A673 (cell line): ENCODE results near the gene LRRC8B. TPM values are rescaled to one million over a fixed set of nuclear protein-coding genes. Genes with fewer than 3 reads are reported as not detected.

Source experiments
- BruUV-seq: library from RNA; stranded (reverse); fragments of 400-500 nt; replicated peaks from 2 replicates; lab custom pipeline; 2021; lab: Mats Ljungman, UMichigan
- CTCF ChIA-PET: fragments of 300-600 bp; sonication (Branson Sonifier 250); formaldehyde crosslinking; loops from one replicate; lab custom pipeline; 2022; ENCODE audit warnings: antibody characterized with exemption; lab: Charles Lee
- POLR2A ChIA-PET: fragments of 300-600 bp; sonication (Branson Sonifier 250); formaldehyde crosslinking; loops from one replicate; lab custom pipeline; 2022; ENCODE audit warnings: antibody characterized with exemption; ENCODE audit not compliant: low non-redundant PET; lab: Charles Lee
- DNase-seq: peaks from one replicate; pipeline ENCODE4 v3.0.0-alpha.2; 2015; ENCODE audit warnings: low spot score
- H3K27ac ChIP-seq: fragments of 200-600 bp; sonication (generic); 2 replicates; pipeline ENCODE4 v1.5.1; 2016; ENCODE audit warnings: mixed run types, low read depth, mild to moderate bottlenecking, mixed read lengths, antibody characterized with exemption, low read length; ENCODE audit not compliant: poor library complexity, severe bottlenecking
- H3K27me3 ChIP-seq: fragments of 200-600 bp; sonication (generic); replicated peaks from 2 replicates; pipeline ENCODE4 v1.6.1; 2017; ENCODE audit warnings: mixed run types, low read depth, mild to moderate bottlenecking, mixed read lengths, antibody characterized with exemption, low read length; ENCODE audit not compliant: insufficient read depth, poor library complexity
- H3K36me3 ChIP-seq: fragments of 200-600 bp; sonication (generic); 2 replicates; pipeline ENCODE4 v1.6.1; 2016; ENCODE audit warnings: mixed run types, mild to moderate bottlenecking, mixed read lengths, antibody characterized with exemption, low read length; ENCODE audit not compliant: insufficient read depth, poor library complexity, severe bottlenecking
- H3K4me1 ChIP-seq: fragments of 200-600 bp; sonication (generic); 2 replicates; pipeline ENCODE4 v1.6.1; 2017; ENCODE audit warnings: mixed run types, mild to moderate bottlenecking, mixed read lengths, antibody characterized with exemption, low read length; ENCODE audit not compliant: insufficient read depth, poor library complexity, severe bottlenecking
- H3K4me3 ChIP-seq: fragments of 200-600 bp; sonication (generic); 2 replicates; pipeline ENCODE4 v1.5.1; 2016; ENCODE audit warnings: low read depth, mixed run types, mild to moderate bottlenecking, mixed read lengths, low read length; ENCODE audit not compliant: poor library complexity, severe bottlenecking
- H3K9me3 ChIP-seq: fragments of 200-600 bp; sonication (generic); 2 replicates; pipeline ENCODE4 v1.6.1; 2016; ENCODE audit warnings: mixed run types, low read depth, mild to moderate bottlenecking, mixed read lengths, antibody characterized with exemption, low read length; ENCODE audit not compliant: poor library complexity, severe bottlenecking
- CTCF ChIP-seq: fragments of 300-800, 200-600 bp; sonication (generic); conservative IDR thresholded peaks from 2 replicates; pipeline ENCODE4 v1.5.1; 2017; ENCODE audit warnings: low read depth, mild to moderate bottlenecking, antibody characterized with exemption, low read length, moderate library complexity, mixed read lengths
- EZH2 ChIP-seq: fragments of 200-600 bp; sonication (generic); IDR thresholded peaks from 2 replicates; pipeline ENCODE4 v1.6.1; 2017; ENCODE audit warnings: borderline replicate concordance, low read depth, mild to moderate bottlenecking, mixed read lengths, antibody characterized with exemption, low read length; ENCODE audit not compliant: poor library complexity, severe bottlenecking
- intact Hi-C: fragments of 100-400 bp; cut with micrococcal nuclease; formaldehyde crosslinking; loops from one replicate; pipeline ENCODE4 v1.10.0; 2022; ENCODE audit not compliant: unreplicated experiment
- total RNA-seq: library from RNA; stranded (reverse); gene quantifications from 2 replicates; pipeline ENCODE4 v1.2.3, GENCODE V29; 2021

The LRRC8B gene
- total RNA-seq, 1 experiment from 2014 or later = 18.9 TPM

- TF ChIP-seq CTCF = no peak
- no TSS peak for BruUV-seq
- Histone ChIP-seq H3K9me3 (no peaks in the 10 kb centered on the region), H3K4me1 (peaks cover 5% of the 10 kb centered on the region), H3K36me3 (no peaks in the 10 kb centered on the region), H3K27ac (no peak overlapping the region), H3K4me3 (no peak overlapping the region), H3K27me3 (no peaks in the 10 kb centered on the region)
- intact Hi-C loops = no loop called here
- CTCF ChIA-PET = no interaction called here
- POLR2A ChIA-PET = no interaction called here
- no peak for DNase-seq
Measured at GRCh38 chr1:89538361-89538760, 13.7 kb downstream of the LRRC8B start.

GRCh38 chr1:89539128-89539527, 14.5 kb downstream of the LRRC8B start:
- Histone ChIP-seq H3K27me3 (no peaks in the 10 kb centered on the region), H3K36me3 (no peaks in the 10 kb centered on the region), H3K4me3 (no peak overlapping the region), H3K27ac (no peak overlapping the region), H3K9me3 (no peaks in the 10 kb centered on the region), H3K4me1 (peaks cover 5% of the 10 kb centered on the region)
- CTCF ChIA-PET = no interaction called here
- BruUV-seq = no TSS peak
- intact Hi-C loops = no loop called here
- no peak for DNase-seq
- POLR2A ChIA-PET = no interaction called here
- no peak for TF ChIP-seq EZH2
- no peak for TF ChIP-seq CTCF

GRCh38 chr1:89540406-89540970, 15.9 kb downstream of the LRRC8B start:
- TF ChIP-seq CTCF (no peak), EZH2 (no peak)
- H3K27ac ChIP-seq = no peak overlapping the region
- no peak for DNase-seq
- no peak overlapping the region for H3K4me3 ChIP-seq
- no TSS peak for BruUV-seq
- POLR2A ChIA-PET = no interaction called here
- H3K9me3 ChIP-seq = no peaks in the 10 kb centered on the region
- intact Hi-C loops = no loop called here
- CTCF ChIA-PET = no interaction called here
- H3K36me3 ChIP-seq = no peaks in the 10 kb centered on the region
- H3K27me3 ChIP-seq = no peaks in the 10 kb centered on the region
- peaks cover 8% of the 10 kb centered on the region for H3K4me1 ChIP-seq
